MM.1S (cell line): ENCODE results near the gene MGARP.
"Not testable (repeated sequence)": the region's sequence is repeated elsewhere in the genome, so short reads cannot be mapped to it uniquely, and the experiment has no call there.

Experiments
- EZH2 ChIP-seq: fragments of 300-600 bp; sonication (generic); optimal IDR thresholded peaks from 2 replicates; pipeline ENCODE3; 2017; ENCODE audit warnings: low read depth, mild to moderate bottlenecking, antibody characterized with exemption, low read length, mixed read lengths
- EZH2phosphoT487 ChIP-seq: fragments of 300-600 bp; sonication (generic); IDR thresholded peaks from 2 replicates; pipeline ENCODE4 v1.6.1; 2018; ENCODE audit warnings: antibody characterized with exemption, low read length
- TF ChIP-seq, protein P1 (sequence below): fragments of 300-600 bp; sonication (generic); IDR thresholded peaks from 2 replicates; pipeline ENCODE4 v1.5.1; 2016; ENCODE audit warnings: antibody characterized with exemption, low read length, mixed read lengths

DNA sequence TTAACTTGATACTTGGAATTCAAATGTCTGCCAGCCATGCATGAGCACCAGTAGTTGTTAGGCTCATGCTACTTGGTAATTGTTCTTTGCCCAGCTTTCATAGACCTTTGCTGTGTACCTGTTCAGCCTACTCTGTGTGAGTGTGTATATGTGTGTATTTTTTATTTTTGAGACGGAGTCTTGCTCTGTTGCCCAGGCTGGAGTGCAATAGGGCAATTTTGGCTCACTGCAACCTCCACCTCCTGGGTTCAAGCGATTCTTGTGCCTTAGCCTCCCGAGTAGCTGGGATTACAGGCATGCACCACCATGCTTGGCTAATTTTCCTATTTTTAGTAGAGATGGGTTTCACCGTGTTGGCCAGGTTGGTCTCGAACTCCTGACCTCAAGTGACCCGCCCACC is 42.5 kb upstream of the MGARP start:
- TF ChIP-seq, protein P1, sequence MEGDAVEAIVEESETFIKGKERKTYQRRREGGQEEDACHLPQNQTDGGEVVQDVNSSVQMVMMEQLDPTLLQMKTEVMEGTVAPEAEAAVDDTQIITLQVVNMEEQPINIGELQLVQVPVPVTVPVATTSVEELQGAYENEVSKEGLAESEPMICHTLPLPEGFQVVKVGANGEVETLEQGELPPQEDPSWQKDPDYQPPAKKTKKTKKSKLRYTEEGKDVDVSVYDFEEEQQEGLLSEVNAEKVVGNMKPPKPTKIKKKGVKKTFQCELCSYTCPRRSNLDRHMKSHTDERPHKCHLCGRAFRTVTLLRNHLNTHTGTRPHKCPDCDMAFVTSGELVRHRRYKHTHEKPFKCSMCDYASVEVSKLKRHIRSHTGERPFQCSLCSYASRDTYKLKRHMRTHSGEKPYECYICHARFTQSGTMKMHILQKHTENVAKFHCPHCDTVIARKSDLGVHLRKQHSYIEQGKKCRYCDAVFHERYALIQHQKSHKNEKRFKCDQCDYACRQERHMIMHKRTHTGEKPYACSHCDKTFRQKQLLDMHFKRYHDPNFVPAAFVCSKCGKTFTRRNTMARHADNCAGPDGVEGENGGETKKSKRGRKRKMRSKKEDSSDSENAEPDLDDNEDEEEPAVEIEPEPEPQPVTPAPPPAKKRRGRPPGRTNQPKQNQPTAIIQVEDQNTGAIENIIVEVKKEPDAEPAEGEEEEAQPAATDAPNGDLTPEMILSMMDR: not testable (repeated sequence)
- not testable (repeated sequence) for TF ChIP-seq EZH2phosphoT487, EZH2
